ENCODE measurements around the gene ATP5ME.

ATP5ME gene

GRCh38 chr4:622996-623913 lies 50.8 kb downstream of the ATP5ME start:
- Histone ChIP-seq H3K27me3 (ENCODE audit: insufficient read depth, insufficient read length) (no peaks in the 10 kb centered on the region), H3K4me3 (ENCODE audit: insufficient read length, low read depth) (no peak overlapping the region), H3K9ac (ENCODE audit: insufficient read length, low read depth) (peak overlapping the region; percentile 10), H3K36me3 (ENCODE audit: insufficient read depth, insufficient read length, low read length) (no peaks in the 10 kb centered on the region), H3K9me3 (ENCODE audit: insufficient read depth, low read length) (no peaks in the 10 kb centered on the region), H3K4me1 (ENCODE audit: insufficient read depth, insufficient read length) (peaks cover 35% of the 10 kb centered on the region)
- DNase-seq (ENCODE audit: low read depth, low spot score): no peak
- TF ChIP-seq SUZ12 (IDR thresholded peaks at IDR 0.05; ENCODE audit: extremely low read depth, insufficient read depth, insufficient read length): no peak
- no peak for TF ChIP-seq YY1 (IDR thresholded peaks at IDR 0.05; ENCODE audit: insufficient read depth, insufficient read length)
- no peak for TF ChIP-seq ZNF274 (IDR thresholded peaks at IDR 0.05; ENCODE audit: low read depth, low read length)
